SIG-M5 treated with dmso at 0.1 percent for 504 hours (cell line): ENCODE data around the gene ALOX12B.
"Not testable (repeated sequence)": the region's sequence is repeated elsewhere in the genome, so short reads cannot be mapped to it uniquely, and the experiment has no call there.

Experiments used
- DNase-seq: peaks from one replicate; lab custom pipeline; 2025; ENCODE audit not compliant: unreplicated experiment; lab: John Stamatoyannopoulos, UW

The ALOX12B gene

GRCh38 chr17:8066841-8067775, 20.4 kb downstream of the ALOX12B start:
- no peak for DNase-seq

GRCh38 chr17:8064561-8065019, 22.9 kb downstream of the ALOX12B start:
- DNase-seq, result no peak

GRCh38 chr17:8063761-8064534, 23.6 kb downstream of the ALOX12B start:
- no peak for DNase-seq

GRCh38 chr17:8062807-8063483, 24.6 kb downstream of the ALOX12B start:
- peak; percentile 8 for DNase-seq

- no peak for DNase-seq
Observed at GRCh38 chr17:8062435-8062806, 25.1 kb downstream of the ALOX12B start.

- not testable (repeated sequence) for DNase-seq
Observed at GRCh38 chr17:8061851-8062250, 25.7 kb downstream of the ALOX12B start.

- DNase-seq, result peak; percentile 55
Observed at GRCh38 chr17:8060274-8060673, 27.2 kb downstream of the ALOX12B start.

GRCh38 chr17:8059131-8059530, 28.4 kb downstream of the ALOX12B start:
- DNase-seq, result no peak

- DNase-seq, result peak; percentile 87
Observed at GRCh38 chr17:8057691-8058114, 29.8 kb downstream of the ALOX12B start.

GRCh38 chr17:8056976-8057625, 30.4 kb downstream of the ALOX12B start:
- DNase-seq, result no peak

- peak; percentile 83 for DNase-seq
Observed at GRCh38 chr17:8056232-8056975, 31.1 kb downstream of the ALOX12B start.

- no peak for DNase-seq
Observed at GRCh38 chr17:8055851-8056231, 31.7 kb downstream of the ALOX12B start.

GRCh38 chr17:8053600-8053999, 33.9 kb downstream of the ALOX12B start:
- DNase-seq, result no peak

- DNase-seq, result no peak
Observed at GRCh38 chr17:8052256-8053252, 35.0 kb downstream of the ALOX12B start.

- no peak for DNase-seq
Observed at GRCh38 chr17:8051831-8052230, 35.7 kb downstream of the ALOX12B start.

GRCh38 chr17:8048736-8049135, 38.8 kb downstream of the ALOX12B start:
- DNase-seq, result no peak

GRCh38 chr17:8048236-8048635, 39.3 kb downstream of the ALOX12B start:
- DNase-seq, result no peak

- DNase-seq, result no peak
Observed at GRCh38 chr17:8047769-8048110, 39.8 kb downstream of the ALOX12B start.
